H1 (cell line): Measurements from ENCODE around the gene STAM. TPM values are rescaled to one million over a fixed set of nuclear protein-coding genes. Genes with fewer than 3 reads are reported as not detected.

Source experiments
- CTCF ChIA-PET: fragments of 300-600 bp; sonication (Branson Sonifier 250); formaldehyde crosslinking; loops from one replicate; lab custom pipeline; 2021; ENCODE audit not compliant: partially characterized antibody; lab: Charles Lee
- POLR2A ChIA-PET: fragments of 300-600 bp; sonication (Branson Sonifier 250); formaldehyde crosslinking; loops from one replicate; lab custom pipeline; 2021; ENCODE audit warnings: inconsistent platforms; ENCODE audit not compliant: partially characterized antibody; lab: Charles Lee
- DNase-seq, 2 experiments: peaks; one replicate each; pipeline versions ENCODE4 v3.0.0 to v3.0.0-alpha.2; 2010 to 2022; ENCODE audit warnings: low spot score in 2 of 2, low read depth in 1 of 2, mixed read lengths in 1 of 2
- FAIRE-seq: peaks from 2 replicates; lab custom pipeline; 2011; peaks lifted over from hg19 to GRCh38; lab: Jason Lieb, UNC
- H2AFZ ChIP-seq: 2 replicates; pipeline ENCODE4 v1.8.1; 2012; ENCODE audit warnings: low read length, inconsistent platforms
- H2AK5ac ChIP-seq: 2 replicates; pipeline ENCODE4 v1.6.1; 2013; ENCODE audit warnings: low read depth, low read length
- H2BK120ac ChIP-seq: replicated peaks from 2 replicates; pipeline ENCODE3; 2013; ENCODE audit warnings: low read depth, low read length, inconsistent platforms
- H2BK12ac ChIP-seq: 2 replicates; pipeline ENCODE4 v1.6.1; 2013; ENCODE audit warnings: low read depth, low read length
- H2BK15ac ChIP-seq: 2 replicates; pipeline ENCODE4 v1.6.1; 2013; ENCODE audit warnings: low read length
- H2BK20ac ChIP-seq: 2 replicates; pipeline ENCODE4 v1.6.1; 2013; ENCODE audit warnings: low read length
- H2BK5ac ChIP-seq: 2 replicates; pipeline ENCODE4 v1.6.1; 2013; ENCODE audit warnings: low read depth, low read length
- H3K14ac ChIP-seq: 2 replicates; pipeline ENCODE4 v1.6.1; 2013; ENCODE audit warnings: inconsistent platforms; ENCODE audit not compliant: insufficient read length
- H3K18ac ChIP-seq: 2 replicates; pipeline ENCODE4 v1.6.1; 2013; ENCODE audit warnings: low read length; ENCODE audit errors: extremely low read depth
- H3K23ac ChIP-seq: 2 replicates; pipeline ENCODE4 v1.6.1; 2013; ENCODE audit warnings: inconsistent platforms; ENCODE audit not compliant: insufficient read length
- H3K23me2 ChIP-seq: 2 replicates; pipeline ENCODE4 v1.6.1; 2013; ENCODE audit warnings: low read depth, low read length
- H3K27ac ChIP-seq: 2 replicates; pipeline ENCODE4 v1.6.1; 2011; ENCODE audit warnings: low read depth, low read length, inconsistent platforms
- H3K27me3 ChIP-seq, 4 experiments: replicated peaks in 1 of 4; 1 replicate in 1 of 4; 2 replicates in 3 of 4; pipeline versions ENCODE4 v1.6.1 to v1.8.1; 2011 to 2013; ENCODE audit warnings: low read length in 3 of 4, mild to moderate bottlenecking in 3 of 4, inconsistent platforms in 2 of 4, mixed read lengths in 2 of 4, moderate library complexity in 1 of 4; ENCODE audit not compliant: control insufficient read depth in 3 of 4, insufficient read depth in 3 of 4; ENCODE audit errors: extremely low read depth in 1 of 4
- H3K36me3 ChIP-seq, 4 experiments: 2 replicates each; pipeline versions ENCODE4 v1.6.1 to v1.8.1; 2011 to 2013; ENCODE audit warnings: mild to moderate bottlenecking in 4 of 4, low read length in 3 of 4, moderate library complexity in 2 of 4, control low read depth in 1 of 4, inconsistent platforms in 1 of 4; ENCODE audit not compliant: insufficient read depth in 4 of 4, control insufficient read depth in 2 of 4
- H3K4ac ChIP-seq: replicated peaks from 2 replicates; pipeline ENCODE3; 2013; ENCODE audit warnings: low read length, low read depth, mixed read lengths, inconsistent platforms; ENCODE audit not compliant: insufficient read length
- H3K4me1 ChIP-seq, 4 experiments: replicated peaks in 1 of 4; 1 replicate in 1 of 4; 2 replicates in 3 of 4; pipeline versions ENCODE4 v1.6.1 to v1.8.1; 2011 to 2013; ENCODE audit warnings: low read length in 3 of 4, inconsistent platforms in 2 of 4, mixed read lengths in 1 of 4; ENCODE audit not compliant: insufficient read depth in 4 of 4, control insufficient read depth in 3 of 4
- H3K4me2 ChIP-seq, 2 experiments: 2 replicates each; pipeline versions ENCODE4 v1.6.1 to v1.8.1; 2011 to 2013; ENCODE audit warnings: low read depth in 2 of 2, low read length in 2 of 2, control low read depth in 1 of 2, inconsistent platforms in 1 of 2, mild to moderate bottlenecking in 1 of 2; ENCODE audit not compliant: insufficient read depth in 1 of 2
- H3K4me3 ChIP-seq, 4 experiments: fragments of 200-600, 300-600 bp in 1 of 4; sonication (generic), shearing (Covaris generic), sonication (Bioruptor Twin) in 1 of 4; 2 replicates each; pipeline versions ENCODE4 v1.5.1 to v1.8.1; 2011 to 2016; ENCODE audit warnings: low read length in 4 of 4, low read depth in 3 of 4, control low read depth in 2 of 4, inconsistent platforms in 2 of 4, mild to moderate bottlenecking in 2 of 4, mixed read lengths in 1 of 4, moderate library complexity in 1 of 4; ENCODE audit not compliant: insufficient read depth in 2 of 4; ENCODE audit errors: extremely low read depth in 1 of 4
- H3K56ac ChIP-seq: replicated peaks from 2 replicates; pipeline ENCODE3; 2013; ENCODE audit warnings: low read depth, mild to moderate bottlenecking, mixed read lengths, low read length, inconsistent platforms; ENCODE audit not compliant: insufficient read length
- H3K79me1 ChIP-seq: 2 replicates; pipeline ENCODE4 v1.6.1; 2013; ENCODE audit warnings: low read depth, low read length, control low read depth
- H3K79me2 ChIP-seq, 2 experiments: 2 replicates each; pipeline versions ENCODE4 v1.6.1 to v1.8.1; 2012 to 2013; ENCODE audit warnings: low read length in 2 of 2, mild to moderate bottlenecking in 2 of 2, inconsistent platforms in 1 of 2; ENCODE audit not compliant: insufficient read depth in 2 of 2, control insufficient read depth in 1 of 2
- H3K9ac ChIP-seq, 4 experiments: replicated peaks in 1 of 4; 1 replicate in 1 of 4; 2 replicates in 3 of 4; pipeline versions ENCODE4 v1.6.1 to v1.8.1; 2011 to 2013; ENCODE audit warnings: low read depth in 3 of 4, low read length in 3 of 4, control low read depth in 2 of 4, mild to moderate bottlenecking in 2 of 4, moderate library complexity in 2 of 4, inconsistent platforms in 1 of 4; ENCODE audit errors: extremely low read depth in 1 of 4
- H3K9me3 ChIP-seq, 2 experiments: 2 replicates each; pipeline versions ENCODE4 v1.6.1 to v1.8.1; 2012 to 2013; ENCODE audit warnings: mild to moderate bottlenecking in 2 of 2, moderate library complexity in 2 of 2, control low read depth in 1 of 2, inconsistent platforms in 1 of 2, low read depth in 1 of 2, low read length in 1 of 2, mixed read lengths in 1 of 2; ENCODE audit not compliant: insufficient read depth in 2 of 2
- H4K20me1 ChIP-seq, 2 experiments: replicated peaks in 1 of 2; 2 replicates each; pipeline versions ENCODE3 to v1.8.1; 2011 to 2013; ENCODE audit warnings: inconsistent platforms in 2 of 2, low read length in 2 of 2, mild to moderate bottlenecking in 1 of 2; ENCODE audit not compliant: insufficient read depth in 2 of 2, control insufficient read depth in 1 of 2
- H4K5ac ChIP-seq: 2 replicates; pipeline ENCODE4 v1.6.1; 2013; ENCODE audit warnings: low read length, low read depth, mixed read lengths, inconsistent platforms; ENCODE audit not compliant: insufficient read length
- H4K8ac ChIP-seq: 2 replicates; pipeline ENCODE4 v1.8.0; 2013; ENCODE audit warnings: mild to moderate bottlenecking, moderate library complexity, low read length, inconsistent platforms; ENCODE audit not compliant: insufficient read depth; ENCODE audit errors: extremely low read depth
- H4K91ac ChIP-seq: replicated peaks from 2 replicates; pipeline ENCODE3; 2013; ENCODE audit warnings: low read length, mixed read lengths, inconsistent platforms; ENCODE audit not compliant: insufficient read length
- BRCA1 ChIP-seq: IDR thresholded peaks from 2 replicates; pipeline ENCODE4 v1.6.1; 2012; ENCODE audit warnings: low read depth, low read length, improper control_type of control experiment
- EP300 ChIP-seq, 2 experiments: IDR thresholded peaks; 1 replicate in 1 of 2; 2 replicates in 1 of 2; pipeline ENCODE4 v1.6.1; 2011 to 2012; ENCODE audit warnings: low read depth in 2 of 2, low read length in 2 of 2, mild to moderate bottlenecking in 2 of 2, borderline replicate concordance in 1 of 2, inconsistent platforms in 1 of 2, moderate library complexity in 1 of 2
- FOSL1 ChIP-seq: IDR thresholded peaks from 2 replicates; pipeline ENCODE4 v1.6.1; 2011; ENCODE audit warnings: mild to moderate bottlenecking, low read depth, low read length, moderate library complexity; ENCODE audit not compliant: insufficient read depth
- HDAC6 ChIP-seq: IDR thresholded peaks from one replicate; pipeline ENCODE4 v1.7.1; 2012; ENCODE audit warnings: low read depth, mild to moderate bottlenecking, inconsistent platforms, low read length, moderate library complexity
- MAFK ChIP-seq: IDR thresholded peaks from 2 replicates; pipeline ENCODE4 v1.6.1; 2012; ENCODE audit warnings: low read depth, mild to moderate bottlenecking, improper control_type of control experiment, low read length
- NANOG ChIP-seq: IDR thresholded peaks from 2 replicates; pipeline ENCODE4 v1.6.1; 2011; ENCODE audit warnings: low read length, low read depth, mild to moderate bottlenecking, inconsistent platforms; ENCODE audit not compliant: insufficient read depth, poor library complexity, severe bottlenecking
- PHF8 ChIP-seq: fragments of 200-600 bp; sonication (generic); conservative IDR thresholded peaks from 2 replicates; pipeline ENCODE4 v1.7.1; 2012; ENCODE audit warnings: low read depth, mild to moderate bottlenecking, inconsistent platforms, low read length, moderate library complexity
- POLR2AphosphoS5 ChIP-seq: IDR thresholded peaks from 2 replicates; pipeline ENCODE4 v1.6.1; 2011; ENCODE audit warnings: low read depth, low read length
- POU5F1 ChIP-seq: IDR thresholded peaks from 2 replicates; pipeline ENCODE4 v1.6.1; 2011; ENCODE audit warnings: low read depth, mild to moderate bottlenecking, low read length, moderate library complexity
- RBBP5 ChIP-seq: IDR thresholded peaks from 2 replicates; pipeline ENCODE4 v1.7.1; 2012; ENCODE audit warnings: low read depth, mild to moderate bottlenecking, inconsistent platforms, low read length, moderate library complexity, borderline replicate concordance
- RXRA ChIP-seq: IDR thresholded peaks from 2 replicates; pipeline ENCODE4 v1.6.1; 2011; ENCODE audit warnings: low read depth, mild to moderate bottlenecking, low read length, moderate library complexity; ENCODE audit not compliant: insufficient read depth
- SP2 ChIP-seq: IDR thresholded peaks from 2 replicates; pipeline ENCODE4 v1.6.1; 2012; ENCODE audit warnings: mild to moderate bottlenecking, low read length, inconsistent platforms
- TAF1 ChIP-seq: IDR thresholded peaks from 2 replicates; pipeline ENCODE4 v1.6.1; 2011; ENCODE audit warnings: mild to moderate bottlenecking, low read depth, low read length
- TCF12 ChIP-seq: IDR thresholded peaks from 2 replicates; pipeline ENCODE4 v1.6.1; 2011; ENCODE audit warnings: low read depth, mild to moderate bottlenecking, low read length
- WGBS, 2 experiments: shearing (Covaris generic) in 1 of 2; methylation state at CpG; one replicate each; pipeline versions ENCODE4 v1.1.6 to v1.1.7; 2013 to 2015; ENCODE audit warnings: low lambda C conversion rate in 2 of 2, mixed read lengths in 2 of 2, inconsistent platforms in 1 of 2, low coverage in 1 of 2, missing lambda C conversion rate in 1 of 2; ENCODE audit not compliant: insufficient replicate concordance in 2 of 2, insufficient coverage in 1 of 2, insufficient read length in 1 of 2; ENCODE audit errors: extremely low coverage in 1 of 2, missing lambda C conversion rate in 1 of 2; 5-methylcytosine and 5-hydroxymethylcytosine counted together
- polyA plus RNA-seq, 7 experiments: library from polyadenylated mRNA; depleted of rRNA in 3 of 7; stranded (reverse) in 5 of 7; unstranded in 2 of 7; fragments of >200 nt in 5 of 7; fragments of 200-250 nt in 2 of 7; gene quantifications; 1 replicate in 5 of 7; 2 replicates in 1 of 7; 4 replicates in 1 of 7; pipeline versions ENCODE4 v1.2.1 to v1.2.3, GENCODE V29; 2011 to 2013; ENCODE audit warnings: missing spikeins in 2 of 7, mixed read lengths in 2 of 7
- total RNA-seq: library from RNA; stranded (reverse); fragmentation: NEBNext Ultra II Directional; extraction: Animal tissue kit (Norgen Biotek cat#: 25700); gene quantifications from 2 replicates; pipeline ENCODE4 v1.2.1, GENCODE V29; 2021

Gene STAM
- total and polyA plus RNA-seq, 2 of the 8 experiments (the other 6 are each of a cell fraction or from before 2014, with no cell fraction given): 22.0 to 27.8 TPM

DNA sequence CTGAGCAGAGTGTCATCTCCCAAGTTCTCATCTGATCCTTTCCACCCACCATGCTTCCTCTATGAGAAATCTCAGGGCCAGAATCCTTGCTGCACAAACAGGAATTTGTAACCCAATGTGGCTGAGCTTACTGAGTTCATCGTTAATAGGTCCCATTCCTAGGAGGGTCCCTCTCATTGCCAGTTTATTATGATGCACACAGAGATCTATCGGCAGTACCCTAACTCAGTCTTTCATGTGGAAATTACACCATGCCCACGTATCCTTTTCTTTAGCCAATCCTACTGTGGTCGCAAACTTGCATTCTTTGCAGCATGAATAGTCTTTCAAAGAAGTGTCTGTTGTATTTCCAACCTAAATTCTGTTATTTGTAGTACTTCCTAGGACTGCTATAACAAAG lies 120.2 kb downstream of the STAM start:
- Histone ChIP-seq H2AFZ (no peak overlapping the region), H3K4me1 (peaks cover 0 to 4% (median 3%) of the 10 kb centered on the region in 4 experiments; a peak in 2 of 7 replicates), H2BK12ac (no peak overlapping the region), H2AK5ac (no peak overlapping the region), H3K4ac (no peak overlapping the region), H2BK15ac (no peak overlapping the region), H3K79me2 (no peaks in the 10 kb centered on the region), H3K18ac (no peak overlapping the region), H3K9me3 (peaks cover 0 to 5% of the 10 kb centered on the region in 2 experiments; a peak in 1 of 4 replicates), H2BK20ac (no peak overlapping the region), H3K27ac (no peak overlapping the region), H3K36me3 (no peaks in the 10 kb centered on the region), H3K14ac (no peak overlapping the region), H3K4me3 (no peak overlapping the region), H3K23ac (no peak overlapping the region), H3K23me2 (no peaks in the 10 kb centered on the region), H3K4me2 (0 out of 4 replicates have a peak overlapping the region, but pooled peaks of 1 of the 2 experiments have one; percentile 0), H4K20me1 (peaks cover 0 to 2% of the 10 kb centered on the region in 2 experiments), H4K5ac (no peak overlapping the region), H3K56ac (no peak overlapping the region), H3K27me3 (peaks cover 31 to 45% (median 38%) of the 10 kb centered on the region in 4 experiments), H4K91ac (no peak overlapping the region), H2BK5ac (no peak overlapping the region), H3K9ac (no peak overlapping the region), H4K8ac (no peak overlapping the region), H2BK120ac (no peak overlapping the region), H3K79me1 (no peaks in the 10 kb centered on the region)
- DNase-seq: no peak
- peak; percentile 81 for FAIRE-seq
- CTCF ChIA-PET: interaction anchor here (0.7 to 1.6 kb wide), 4 partner anchors 11 to 23 kb away, joined by 3 to 4 read pairs (median 4); no protein-coding TSS in a partner anchor
- POLR2A ChIA-PET: no interaction called here
- WGBS, 2 experiments: 14% methylated on average over 4 of the region's 4 CpGs; no CpG with 5 or more reads in 1 of the 2 experiments
- TF ChIP-seq HDAC6 (no peak), MAFK (no peak), FOSL1 (no peak), TAF1 (no peak), EP300 (IDR thresholded peaks at IDR 0.05; ENCODE audit: borderline replicate concordance in 1 of 2, low read depth in 2 of 2, low read length in 2 of 2) (peak in 1 of 2 experiments; percentile 9; a peak in 1 of 3 replicates), NANOG (peak; percentile 62), RXRA (no peak), PHF8 (no peak), RBBP5 (no peak), POU5F1 (peak; percentile 60; the same call in 1 of the 2 replicates), POLR2AphosphoS5 (peak; percentile 89), TCF12 (0 out of 2 replicates have a peak, but pooled peaks have one; percentile 69), BRCA1 (no peak), SP2 (no peak)
